ENCODE data around the gene TMCO5A. TPM values are rescaled to one million over a fixed set of nuclear protein-coding genes. Genes with fewer than 3 reads are reported as not detected.

Gene TMCO5A
- total RNA-seq, 1 experiment from 2014 or later = not detected

DNA sequence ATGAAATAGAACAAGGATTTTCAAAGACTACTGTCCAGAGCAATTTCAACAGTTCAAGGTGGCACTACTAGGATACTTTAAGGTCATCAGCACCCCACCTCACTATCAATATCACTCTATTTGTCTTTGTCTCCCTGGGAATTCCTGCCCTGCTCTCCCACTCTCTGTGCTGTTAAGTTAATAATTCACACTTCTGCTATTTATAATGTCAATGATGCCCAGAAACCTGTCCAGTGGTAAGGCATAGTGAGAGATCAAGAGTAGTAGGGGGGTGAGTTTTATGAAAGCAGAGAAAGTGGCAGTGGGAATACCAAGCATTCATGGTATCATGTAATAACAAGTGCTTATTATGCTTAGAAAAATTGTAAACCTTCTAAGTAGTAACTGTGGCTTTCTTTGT is 7.3 kb downstream of the TMCO5A start:
- H3K56ac ChIP-seq (ENCODE audit: insufficient read length, low read depth, low read length) = no peak overlapping the region
- H4K20me1 ChIP-seq (ENCODE audit: control insufficient read depth, insufficient read depth, insufficient read length) = no peaks in the 10 kb centered on the region
- no peak overlapping the region for H3K14ac ChIP-seq (ENCODE audit: insufficient read depth, low read length)
- H3K4me2 ChIP-seq (ENCODE audit: insufficient read depth, insufficient read length, low read length) = no peak overlapping the region
- no peak overlapping the region for H3T11ph ChIP-seq (ENCODE audit: low read length)
- no peak overlapping the region for H3K4ac ChIP-seq (ENCODE audit: low read depth, low read length)
- H3K36me3 Mint-ChIP-seq (ENCODE audit: insufficient read depth in 1 of 3, low read depth in 3 of 3) = 0 out of 7 replicates have a peak, but pooled peaks cover 0 to 2% (median 0%) of the 10 kb centered on the region in 3 experiments
- no peak overlapping the region for H2BK12ac ChIP-seq (ENCODE audit: insufficient read length, low read depth, low read length)
- H3K79me2 ChIP-seq (ENCODE audit: insufficient read depth, low read length) = no peaks in the 10 kb centered on the region
- no peaks in the 10 kb centered on the region for H3K4me1 Mint-ChIP-seq
- H4K8ac ChIP-seq (replicated peaks; ENCODE audit: insufficient read length, low read depth, low read length) = no peak overlapping the region
- no peak overlapping the region for H3K23ac ChIP-seq (ENCODE audit: insufficient read length, low read depth, low read length)
- H3K27ac Mint-ChIP-seq = no peak overlapping the region
- H3K4me3 Mint-ChIP-seq = no peak overlapping the region
- no peak overlapping the region for H3K9ac ChIP-seq (ENCODE audit: extremely low read depth, insufficient read length, low read length)
- TF ChIP-seq CTCF (conservative IDR thresholded peaks at IDR 0.05) = no peak
- no peak overlapping the region for H2BK15ac ChIP-seq (ENCODE audit: low read depth, low read length)
- no peaks in the 10 kb centered on the region for H3K9me3 ChIP-seq (ENCODE audit: control insufficient read depth, low read depth, low read length)
- no peaks in the 10 kb centered on the region; the same call in 1 of the 2 replicates for H3K27me3 Mint-ChIP-seq (ENCODE audit: low read depth)
- H3K4me1 ChIP-seq (ENCODE audit: insufficient read depth, low read length) = no peaks in the 10 kb centered on the region; the same call in 1 of the 2 replicates
- H3K27me3 ChIP-seq (ENCODE audit: insufficient read depth, low read length) = no peaks in the 10 kb centered on the region
- H2AK5ac ChIP-seq (ENCODE audit: insufficient read length, low read length) = no peak overlapping the region
- no peaks in the 10 kb centered on the region for H3K79me1 ChIP-seq (ENCODE audit: insufficient read depth, low read depth, low read length, poor library complexity, severe bottlenecking)
- H3K18ac ChIP-seq (ENCODE audit: insufficient read length, low read depth, low read length) = no peak overlapping the region
- no peak overlapping the region for H3K27ac ChIP-seq (ENCODE audit: insufficient read length, low read depth, low read length)
- H3K9me3 Mint-ChIP-seq = peaks cover 4 to 6% of the 10 kb centered on the region in 2 experiments; a peak in 2 of 5 replicates
- no peak overlapping the region for H2AFZ ChIP-seq (ENCODE audit: low read length)
- H2BK120ac ChIP-seq (ENCODE audit: low read depth, low read length, poor library complexity, severe bottlenecking) = no peak overlapping the region
- no peak for DNase-seq
- H2BK20ac ChIP-seq (ENCODE audit: low read depth, low read length, poor library complexity, severe bottlenecking) = no peak overlapping the region
- H2BK5ac ChIP-seq (ENCODE audit: insufficient read length, low read length) = no peak overlapping the region
- no peak overlapping the region for H4K5ac ChIP-seq (ENCODE audit: insufficient read length, low read depth, low read length)
- no peak overlapping the region for H4K91ac ChIP-seq (ENCODE audit: insufficient read length, low read depth, low read length)
- no peaks in the 10 kb centered on the region for H3K23me2 ChIP-seq (ENCODE audit: insufficient read length, low read depth, low read length, poor library complexity, severe bottlenecking)

Data from H9 (cell line).